Endothelial cell of umbilical vein (primary cell): Measurements from ENCODE around the gene BAZ1A. TPM values are rescaled to one million over a fixed set of nuclear protein-coding genes. Genes with fewer than 3 reads are reported as not detected.

Experiments used
- BruUV-seq: library from RNA; stranded (reverse); fragments of 400-500 nt; replicated peaks from 2 replicates; lab custom pipeline; 2021; lab: Mats Ljungman, UMichigan
- CTCF ChIA-PET: fragments of 300-600, 350-600 bp; sonication (Branson Sonifier 250); formaldehyde crosslinking; loops from one replicate; lab custom pipeline; 2021; ENCODE audit warnings: antibody characterized with exemption, inconsistent platforms; lab: Charles Lee
- POLR2A ChIA-PET: fragments of 300-600, 350-600 bp; sonication (Branson Sonifier 250); formaldehyde crosslinking; loops from one replicate; lab custom pipeline; 2021; ENCODE audit warnings: antibody characterized with exemption, inconsistent platforms; lab: Charles Lee
- DNase-seq: peaks from one replicate; pipeline ENCODE4 v3.0.0-alpha.2; 2011; ENCODE audit warnings: low read depth, low spot score
- FAIRE-seq: peaks from 2 replicates; lab custom pipeline; 2011; peaks lifted over from hg19 to GRCh38; lab: Jason Lieb, UNC
- H2AFZ ChIP-seq: 2 replicates; pipeline ENCODE4 v1.6.0; 2012; ENCODE audit warnings: low read depth, low read length, control low read depth, inconsistent platforms
- H3K27ac ChIP-seq: 2 replicates; pipeline ENCODE4 v1.5.1; 2011; ENCODE audit warnings: low read depth, mild to moderate bottlenecking, control low read depth, low read length, moderate library complexity; ENCODE audit not compliant: insufficient read depth
- H3K27me3 ChIP-seq, 2 experiments: 2 replicates each; pipeline versions ENCODE4 v1.6.0 to v1.6.1; 2011; ENCODE audit warnings: low read length in 2 of 2, mixed read lengths in 1 of 2; ENCODE audit not compliant: control insufficient read depth in 2 of 2, insufficient read depth in 2 of 2
- H3K36me3 ChIP-seq, 2 experiments: 2 replicates in 1 of 2; 3 replicates in 1 of 2; pipeline ENCODE4 v1.5.1; 2011; ENCODE audit warnings: low read length in 2 of 2, mild to moderate bottlenecking in 1 of 2, moderate library complexity in 1 of 2; ENCODE audit not compliant: control insufficient read depth in 2 of 2, insufficient read depth in 2 of 2; ENCODE audit errors: extremely low read depth in 1 of 2
- H3K4me1 ChIP-seq: 3 replicates; pipeline ENCODE4 v1.5.1; 2011; ENCODE audit warnings: mild to moderate bottlenecking, low read length; ENCODE audit not compliant: control insufficient read depth, insufficient read depth; ENCODE audit errors: extremely low read depth
- H3K4me2 ChIP-seq: 2 replicates; pipeline ENCODE4 v1.6.1; 2011; ENCODE audit warnings: low read length, control low read depth, mixed read lengths; ENCODE audit not compliant: insufficient read depth
- H3K4me3 ChIP-seq, 3 experiments: fragments of 200-600 bp in 1 of 3; sonication (generic), shearing (Covaris generic) in 1 of 3; replicated peaks in 1 of 3; 2 replicates each; pipeline ENCODE4 v1.5.1; 2011 to 2016; ENCODE audit warnings: control low read depth in 3 of 3, low read length in 3 of 3, mild to moderate bottlenecking in 2 of 3, inconsistent platforms in 1 of 3, low read depth in 1 of 3, moderate library complexity in 1 of 3; ENCODE audit not compliant: insufficient read depth in 1 of 3
- H3K79me2 ChIP-seq: 2 replicates; pipeline ENCODE4 v1.6.0; 2012; ENCODE audit warnings: low read length, inconsistent platforms; ENCODE audit not compliant: control insufficient read depth, insufficient read depth
- H3K9ac ChIP-seq: replicated peaks from 2 replicates; pipeline ENCODE3; 2011; ENCODE audit warnings: low read length, control low read depth; ENCODE audit not compliant: insufficient read depth; ENCODE audit errors: extremely low read depth
- H3K9me1 ChIP-seq: replicated peaks from 3 replicates; pipeline ENCODE4 v1.6.0; 2011; ENCODE audit warnings: mild to moderate bottlenecking, low read length; ENCODE audit not compliant: control insufficient read depth, insufficient read depth; ENCODE audit errors: extremely low read depth
- H3K9me3 ChIP-seq: replicated peaks from 2 replicates; pipeline ENCODE4 v1.5.1; 2012; ENCODE audit warnings: low read length, inconsistent platforms; ENCODE audit not compliant: control insufficient read depth, insufficient read depth
- H4K20me1 ChIP-seq: replicated peaks from 2 replicates; pipeline ENCODE3; 2011; ENCODE audit warnings: mild to moderate bottlenecking, low read length; ENCODE audit not compliant: control insufficient read depth, insufficient read depth; ENCODE audit errors: extremely low read depth
- EZH2 ChIP-seq: IDR thresholded peaks from 2 replicates; pipeline ENCODE4 v1.6.1; 2012; ENCODE audit warnings: borderline replicate concordance, low read depth, mild to moderate bottlenecking, moderate library complexity, low read length, inconsistent platforms; ENCODE audit not compliant: severe bottlenecking
- FOS ChIP-seq: IDR thresholded peaks from 2 replicates; pipeline ENCODE4 v1.6.1; 2011; ENCODE audit warnings: mild to moderate bottlenecking, low read length, moderate library complexity, borderline replicate concordance; ENCODE audit not compliant: insufficient read depth
- MYC ChIP-seq: IDR thresholded peaks from one replicate; pipeline ENCODE4 v1.6.1; 2011; ENCODE audit warnings: mild to moderate bottlenecking, low read depth, low read length
- POLR2AphosphoS5 ChIP-seq: IDR thresholded peaks from 2 replicates; pipeline ENCODE4 v1.6.1; 2012; ENCODE audit warnings: low read depth, mild to moderate bottlenecking, control low read depth, low read length, moderate library complexity; ENCODE audit not compliant: insufficient read depth
- dilution Hi-C: fragments of 300-500 bp; cut with MboI; formaldehyde crosslinking; loops from one replicate; pipeline ENCODE4 v1.15.0; 2019; ENCODE audit warnings: low sequenced_read_pairs; ENCODE audit not compliant: extremely low pct_ligation_motif_present
- intact Hi-C: fragments of 100-400 bp; cut with micrococcal nuclease; formaldehyde crosslinking; loops from one replicate; pipeline ENCODE4 v1.10.0; 2022
- polyA plus RNA-seq, 4 experiments: library from polyadenylated mRNA; depleted of rRNA in 3 of 4; stranded (reverse) in 3 of 4; unstranded in 1 of 4; fragments of >200 nt; gene quantifications; 2 replicates each; pipeline versions ENCODE4 v1.2.1 to v1.2.3, GENCODE V29; 2011 to 2012; ENCODE audit warnings: missing spikeins in 1 of 4
- total RNA-seq: library from RNA; stranded (reverse); gene quantifications from 2 replicates; pipeline ENCODE4 v1.2.3, GENCODE V29; 2021
- TF ChIP-seq, protein P1 (sequence below), 2 donors: IDR thresholded peaks; 1 replicate in 1 of 2; 2 replicates in 1 of 2; pipeline ENCODE4 v1.5.1; 2011; ENCODE audit warnings: low read length in 2 of 2, mild to moderate bottlenecking in 2 of 2, moderate library complexity in 2 of 2, control low read depth in 1 of 2, inconsistent platforms in 1 of 2, low read depth in 1 of 2; ENCODE audit not compliant: insufficient read depth in 1 of 2; ENCODE audit errors: extremely low read depth in 1 of 2

The BAZ1A gene
- total and polyA plus RNA-seq, 2 donors (not counting 3 experiments of a cell fraction or from before 2014, with no cell fraction given): 15.2 to 52.1 TPM

GRCh38 chr14:34874386-34875030 lies 652 bp downstream of the BAZ1A start:
- peak overlapping the region; percentile 10 for H2AFZ ChIP-seq
- peak overlapping the region; percentile 88 for H3K9ac ChIP-seq
- CTCF ChIA-PET: interaction anchor here (0.6 to 1.3 kb wide), 9 partner anchors 10 to 813 kb away, joined by 3 to 12 read pairs (median 3); no protein-coding TSS in a partner anchor
- H3K4me3 ChIP-seq: peak overlapping the region; percentile 78 to 85 (median 80)
- H3K79me2 ChIP-seq: peaks cover 59% of the 10 kb centered on the region
- H3K9me3 ChIP-seq: no peaks in the 10 kb centered on the region
- POLR2A ChIA-PET: interaction anchor here (0.6 to 1.6 kb wide), 5 partner anchors 93 to 247 kb away, joined by 3 to 10 read pairs (median 4); partner anchors contain the start of genes FAM177A1, PPP2R3C and SRP54
- no peaks in the 10 kb centered on the region for H3K27me3 ChIP-seq
- FAIRE-seq (no peak), DNase-seq (peak; percentile 62)
- H4K20me1 ChIP-seq: peaks cover 3% of the 10 kb centered on the region
- no peaks in the 10 kb centered on the region for H3K36me3 ChIP-seq
- H3K9me1 ChIP-seq: no peaks in the 10 kb centered on the region
- dilution Hi-C loops: no loop called here
- H3K4me1 ChIP-seq: peaks cover 14% of the 10 kb centered on the region
- TF ChIP-seq EZH2: no peak
- no peak for TF ChIP-seq FOS
- TF ChIP-seq, protein P1, sequence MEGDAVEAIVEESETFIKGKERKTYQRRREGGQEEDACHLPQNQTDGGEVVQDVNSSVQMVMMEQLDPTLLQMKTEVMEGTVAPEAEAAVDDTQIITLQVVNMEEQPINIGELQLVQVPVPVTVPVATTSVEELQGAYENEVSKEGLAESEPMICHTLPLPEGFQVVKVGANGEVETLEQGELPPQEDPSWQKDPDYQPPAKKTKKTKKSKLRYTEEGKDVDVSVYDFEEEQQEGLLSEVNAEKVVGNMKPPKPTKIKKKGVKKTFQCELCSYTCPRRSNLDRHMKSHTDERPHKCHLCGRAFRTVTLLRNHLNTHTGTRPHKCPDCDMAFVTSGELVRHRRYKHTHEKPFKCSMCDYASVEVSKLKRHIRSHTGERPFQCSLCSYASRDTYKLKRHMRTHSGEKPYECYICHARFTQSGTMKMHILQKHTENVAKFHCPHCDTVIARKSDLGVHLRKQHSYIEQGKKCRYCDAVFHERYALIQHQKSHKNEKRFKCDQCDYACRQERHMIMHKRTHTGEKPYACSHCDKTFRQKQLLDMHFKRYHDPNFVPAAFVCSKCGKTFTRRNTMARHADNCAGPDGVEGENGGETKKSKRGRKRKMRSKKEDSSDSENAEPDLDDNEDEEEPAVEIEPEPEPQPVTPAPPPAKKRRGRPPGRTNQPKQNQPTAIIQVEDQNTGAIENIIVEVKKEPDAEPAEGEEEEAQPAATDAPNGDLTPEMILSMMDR (IDR thresholded peaks at IDR 0.05; ENCODE audit: extremely low read depth in 1 of 2, insufficient read depth in 1 of 2, low read depth in 1 of 2, low read length in 2 of 2): no peak
- no peak for TF ChIP-seq MYC
- no peak for TF ChIP-seq POLR2AphosphoS5
- H3K4me2 ChIP-seq: peak overlapping the region; percentile 91
- intact Hi-C loops: loop anchor here (1.0 to 5.0 kb wide), 5 partner anchors 93 to 548 kb away; partner anchors contain the start of genes FAM177A1 and PRORP
- H3K27ac ChIP-seq: peak overlapping the region; percentile 84
- TSS peak; percentile 2 for BruUV-seq
